GM23248 (cell line): ENCODE measurements around the gene TTLL5. TPM values are rescaled to one million over a fixed set of nuclear protein-coding genes. Genes with fewer than 3 reads are reported as not detected.
A peak's percentile ranks its signal among the peaks of the same experiment; 100 is the strongest.

Source experiments
- DNase-seq: peaks from one replicate; pipeline ENCODE4 v3.0.0-alpha.2; 2015
- H2AFZ ChIP-seq: fragments of 200-600 bp; sonication (generic); 2 replicates; pipeline ENCODE4 v1.6.1; 2016; ENCODE audit warnings: antibody characterized with exemption
- H3F3A ChIP-seq: fragments of 200-600 bp; sonication (generic); 2 replicates; pipeline ENCODE4 v1.6.1; 2016; ENCODE audit warnings: mild to moderate bottlenecking, antibody characterized with exemption, mixed run types; ENCODE audit not compliant: insufficient read depth
- H3K27ac ChIP-seq: fragments of 200-600 bp; sonication (generic); 2 replicates; pipeline ENCODE4 v1.5.1; 2016; ENCODE audit warnings: mild to moderate bottlenecking
- H3K27me3 ChIP-seq: fragments of 200-600 bp; sonication (generic); replicated peaks from 2 replicates; pipeline ENCODE4 v1.6.1; 2016; ENCODE audit warnings: mild to moderate bottlenecking; ENCODE audit not compliant: insufficient read depth
- H3K36me3 ChIP-seq: fragments of 200-600 bp; sonication (generic); 2 replicates; pipeline ENCODE4 v1.6.1; 2016; ENCODE audit warnings: low read depth, mild to moderate bottlenecking
- H3K4me1 ChIP-seq: fragments of 200-600 bp; sonication (generic); 2 replicates; pipeline ENCODE4 v1.6.1; 2016; ENCODE audit warnings: mild to moderate bottlenecking; ENCODE audit not compliant: insufficient read depth
- H3K4me2 ChIP-seq: fragments of 200-600 bp; sonication (generic); one replicate; pipeline ENCODE4 v1.6.1; 2016; ENCODE audit warnings: mild to moderate bottlenecking; ENCODE audit not compliant: unreplicated experiment
- H3K4me3 ChIP-seq: fragments of 200-600 bp; sonication (generic); 2 replicates; pipeline ENCODE4 v1.5.1; 2016; ENCODE audit warnings: mild to moderate bottlenecking
- H3K79me2 ChIP-seq: fragments of 200-600 bp; sonication (generic); 2 replicates; pipeline ENCODE4 v1.6.1; 2016; ENCODE audit warnings: mild to moderate bottlenecking; ENCODE audit not compliant: insufficient read depth
- H3K9ac ChIP-seq: fragments of 200-600 bp; sonication (generic); 2 replicates; pipeline ENCODE4 v1.6.1; 2016; ENCODE audit warnings: mild to moderate bottlenecking
- H3K9me2 ChIP-seq: fragments of 200-600 bp; sonication (generic); 2 replicates; pipeline ENCODE4 v1.6.1; 2016; ENCODE audit warnings: mixed run types, mild to moderate bottlenecking, moderate library complexity; ENCODE audit not compliant: insufficient read depth
- H3K9me3 ChIP-seq: fragments of 200-600 bp; sonication (generic); one replicate; pipeline ENCODE4 v1.6.1; 2017; ENCODE audit warnings: low read depth
- H4K20me1 ChIP-seq: fragments of 200-600 bp; sonication (generic); 2 replicates; pipeline ENCODE4 v1.6.0; 2016; ENCODE audit not compliant: insufficient read depth
- EZH2 ChIP-seq: fragments of 200-600 bp; sonication (generic); IDR thresholded peaks from 2 replicates; pipeline ENCODE4 v1.6.1; 2018; ENCODE audit warnings: antibody characterized with exemption, mild to moderate bottlenecking; ENCODE audit not compliant: insufficient read depth, poor library complexity, severe bottlenecking
- EZH2phosphoT487 ChIP-seq: fragments of 200-600 bp; sonication (generic); IDR thresholded peaks from 2 replicates; pipeline ENCODE4 v1.6.1; 2018; ENCODE audit warnings: antibody characterized with exemption, moderate library complexity, mild to moderate bottlenecking, low read depth; ENCODE audit not compliant: insufficient read depth
- WGBS, 2 experiments: methylation state at CpG; one replicate each; pipeline ENCODE4 v1.1.6; 2015 to 2017; ENCODE audit warnings: low lambda C conversion rate in 2 of 2, low coverage in 1 of 2; ENCODE audit errors: missing lambda C conversion rate in 2 of 2; 5-methylcytosine and 5-hydroxymethylcytosine counted together
- in situ Hi-C: fragments of 300-500 bp; cut with MboI; formaldehyde crosslinking; loops from 2 replicates; pipeline ENCODE4 v1.15.0; 2020
- polyA plus RNA-seq: library from polyadenylated mRNA; unstranded; fragments of >200 nt; fragmentation: Nextera tagmentation; extraction: Ambion mirVana; gene quantifications from 2 replicates; pipeline ENCODE4 v1.2.1, GENCODE V29; 2016
- total RNA-seq: library from RNA; depleted of rRNA; stranded (reverse); fragments of >200 nt; shearing (Covaris generic); gene quantifications from 2 replicates; pipeline ENCODE4 v1.2.3, GENCODE V29; 2014

The TTLL5 gene
- total and polyA plus RNA-seq, 2 experiments from 2014 or later = 14.6 to 17.8 TPM

- no peak overlapping the region for H2AFZ ChIP-seq
- H3F3A ChIP-seq = no peaks in the 10 kb centered on the region
- peaks cover 6% of the 10 kb centered on the region; the same call in 1 of the 2 replicates for H3K4me1 ChIP-seq
- DNase-seq = peak; percentile 55
- in situ Hi-C loops = no loop called here
- no peak overlapping the region for H3K4me3 ChIP-seq
- H3K27me3 ChIP-seq = peaks cover 6% of the 10 kb centered on the region
- TF ChIP-seq EZH2 = no peak
- WGBS, 2 experiments = 31% methylated on average over 13 of the region's 13 CpGs
- H4K20me1 ChIP-seq = no peaks in the 10 kb centered on the region
- H3K9me2 ChIP-seq = no peaks in the 10 kb centered on the region
- no peak overlapping the region for H3K9ac ChIP-seq
- no peak overlapping the region for H3K27ac ChIP-seq
- no peaks in the 10 kb centered on the region for H3K36me3 ChIP-seq
- no peaks in the 10 kb centered on the region for H3K9me3 ChIP-seq
- peak overlapping the region; percentile 15 for H3K4me2 ChIP-seq
- no peaks in the 10 kb centered on the region for H3K79me2 ChIP-seq
Measured at GRCh38 chr14:75636100-75636692, 24.9 kb upstream of the TTLL5 start.

GRCh38 chr14:75640876-75641275, 20.2 kb upstream of the TTLL5 start:
- no peak for DNase-seq
- H3K4me3 ChIP-seq = no peak overlapping the region
- no peaks in the 10 kb centered on the region for H3K9me2 ChIP-seq
- no peak overlapping the region for H2AFZ ChIP-seq
- no peak overlapping the region for H3K9ac ChIP-seq
- peaks cover 9% of the 10 kb centered on the region for H3K4me1 ChIP-seq
- H3K9me3 ChIP-seq = no peaks in the 10 kb centered on the region
- H3K79me2 ChIP-seq = no peaks in the 10 kb centered on the region
- 55 to 61% methylated on average over 3 of the region's 3 CpGs for WGBS, 2 experiments
- no peaks in the 10 kb centered on the region for H4K20me1 ChIP-seq
- no peaks in the 10 kb centered on the region for H3K27me3 ChIP-seq
- TF ChIP-seq EZH2 = no peak
- no peak for TF ChIP-seq EZH2phosphoT487
- in situ Hi-C loops = loop anchor here (5.0 kb wide), 1 partner anchor 49 kb away; no protein-coding TSS in a partner anchor
- no peaks in the 10 kb centered on the region for H3K36me3 ChIP-seq
- no peak overlapping the region for H3K27ac ChIP-seq
- no peaks in the 10 kb centered on the region for H3F3A ChIP-seq
- H3K4me2 ChIP-seq = no peak overlapping the region

- H3K9me3 ChIP-seq = no peaks in the 10 kb centered on the region
- no peaks in the 10 kb centered on the region for H4K20me1 ChIP-seq
- no peaks in the 10 kb centered on the region for H3K79me2 ChIP-seq
- no peak for DNase-seq
- H3K36me3 ChIP-seq = no peaks in the 10 kb centered on the region
- no peak overlapping the region for H3K4me2 ChIP-seq
- TF ChIP-seq EZH2 (no peak), EZH2phosphoT487 (no peak)
- peaks cover 15% of the 10 kb centered on the region for H3F3A ChIP-seq
- H3K4me3 ChIP-seq = no peak overlapping the region
- H3K9me2 ChIP-seq = no peaks in the 10 kb centered on the region
- no peak overlapping the region for H3K9ac ChIP-seq
- no peaks in the 10 kb centered on the region for H3K27me3 ChIP-seq
- no peak overlapping the region for H2AFZ ChIP-seq
- in situ Hi-C loops = loop anchor here (5.0 kb wide), 1 partner anchor 52 kb away; no protein-coding TSS in a partner anchor
- H3K4me1 ChIP-seq = peaks cover 24% of the 10 kb centered on the region
- H3K27ac ChIP-seq = no peak overlapping the region
- WGBS, 2 experiments = 68 to 71% methylated on average over 4 of the region's 4 CpGs
Measured at GRCh38 chr14:75643985-75644384, 17.1 kb upstream of the TTLL5 start.

- no peak overlapping the region for H3K4me2 ChIP-seq
- no peak overlapping the region for H3K9ac ChIP-seq
- in situ Hi-C loops = no loop called here
- TF ChIP-seq EZH2 (no peak), EZH2phosphoT487 (no peak)
- H3F3A ChIP-seq = peaks cover 15% of the 10 kb centered on the region
- H2AFZ ChIP-seq = no peak overlapping the region
- H3K4me3 ChIP-seq = no peak overlapping the region
- H3K79me2 ChIP-seq = no peaks in the 10 kb centered on the region
- H3K9me3 ChIP-seq = no peaks in the 10 kb centered on the region
- no peak overlapping the region for H3K27ac ChIP-seq
- no peaks in the 10 kb centered on the region for H4K20me1 ChIP-seq
- DNase-seq = no peak
- H3K27me3 ChIP-seq = no peaks in the 10 kb centered on the region
- no peaks in the 10 kb centered on the region for H3K36me3 ChIP-seq
- H3K4me1 ChIP-seq = peaks cover 26% of the 10 kb centered on the region
- H3K9me2 ChIP-seq = no peaks in the 10 kb centered on the region
Measured at GRCh38 chr14:75645056-75645455, 16.0 kb upstream of the TTLL5 start.

- Histone ChIP-seq H3K9ac (no peak overlapping the region), H3K4me2 (no peak overlapping the region), H2AFZ (no peak overlapping the region), H3K9me2 (no peaks in the 10 kb centered on the region), H4K20me1 (no peaks in the 10 kb centered on the region), H3K27me3 (no peaks in the 10 kb centered on the region), H3K27ac (no peak overlapping the region), H3K79me2 (no peaks in the 10 kb centered on the region), H3F3A (peaks cover 15% of the 10 kb centered on the region), H3K4me3 (no peak overlapping the region), H3K4me1 (peaks cover 26% of the 10 kb centered on the region), H3K36me3 (peaks cover 5% of the 10 kb centered on the region; the same call in 1 of the 2 replicates), H3K9me3 (no peaks in the 10 kb centered on the region)
- no peak for DNase-seq
- TF ChIP-seq EZH2phosphoT487 = no peak
- no peak for TF ChIP-seq EZH2
- 88 to 90% methylated on average over 6 of the region's 6 CpGs for WGBS, 2 experiments
- in situ Hi-C loops = no loop called here
Measured at GRCh38 chr14:75646762-75647161, 14.3 kb upstream of the TTLL5 start.
